ENCODE results near the gene ALOX15B.
"Not testable (repeated sequence)": the region's sequence is repeated elsewhere in the genome, so short reads cannot be mapped to it uniquely, and the experiment has no call there.

DNA sequence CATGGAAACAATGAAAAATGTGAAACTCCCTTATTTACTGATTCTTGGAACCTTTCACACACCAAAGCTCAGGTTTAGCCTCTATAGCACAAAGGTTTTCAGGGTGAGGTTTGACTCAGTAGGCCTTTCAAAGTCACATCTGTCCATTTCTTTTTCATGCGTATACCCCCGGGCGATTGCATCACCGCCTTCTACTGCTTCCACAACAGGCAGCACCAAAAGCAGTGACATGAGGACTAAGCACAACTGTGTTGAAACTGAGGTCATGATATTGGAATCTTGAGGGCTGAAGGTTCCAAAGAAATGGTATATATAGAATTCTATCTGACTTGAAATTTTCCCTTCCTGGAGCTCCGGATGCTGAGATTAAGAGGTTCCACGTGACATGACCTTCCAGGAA is 14.7 kb upstream of the ALOX15B start:
- not testable (repeated sequence) for TF ChIP-seq HDGF (IDR thresholded peaks at IDR 0.05; ENCODE audit: borderline replicate concordance); BHLHE40 (IDR thresholded peaks at IDR 0.05; ENCODE audit: borderline replicate concordance); TARDBP (IDR thresholded peaks at IDR 0.05); ARNT (IDR thresholded peaks at IDR 0.05); ELF4 (IDR thresholded peaks at IDR 0.05); SP1 (IDR thresholded peaks at IDR 0.05)
